Left lung (tissue), 10 donors: Measurements from ENCODE around the gene INTS12. TPM values are rescaled to one million over a fixed set of nuclear protein-coding genes. Genes with fewer than 3 reads are reported as not detected.
A peak's percentile ranks its signal among the peaks of the same experiment; 100 is the strongest.

ENCODE experiments used
- ATAC-seq: fragments of 200-7000 bp; cut with Tn5 transposase; one replicate; pipeline ENCODE4 v1.9.1; 2020; ENCODE audit warnings: moderate library complexity
- DNase-seq, 4 donors: peaks; one replicate each; pipeline ENCODE4 v3.0.0-alpha.2; 2013 to 2020
- H3K27ac ChIP-seq, 2 donors: fragments of 200-600 bp; sonication (generic) in 1 of 2; one replicate each; pipeline versions ENCODE4 v1.5.0 to v1.8.0; 2020 to 2021
- H3K27me3 ChIP-seq, 2 donors: fragments of 200-600 bp; sonication (generic) in 1 of 2; one replicate each; pipeline versions ENCODE4 v1.5.0 to v1.8.0; 2020 to 2021
- H3K36me3 ChIP-seq, 2 donors: fragments of 200-600 bp; sonication (generic) in 1 of 2; one replicate each; pipeline versions ENCODE4 v1.5.0 to v1.8.0; 2020 to 2021
- H3K4me1 ChIP-seq, 2 donors: fragments of 200-600 bp; one replicate each; pipeline ENCODE4 v1.8.0; 2021
- H3K4me3 ChIP-seq, 2 donors: fragments of 200-600 bp; sonication (generic) in 1 of 2; one replicate each; pipeline versions ENCODE4 v1.5.0 to v1.8.0; 2020 to 2021; ENCODE audit warnings: mild to moderate bottlenecking in 1 of 2
- H3K9me3 ChIP-seq, 2 donors: fragments of 200-600 bp; sonication (generic) in 1 of 2; one replicate each; pipeline versions ENCODE4 v1.5.0 to v1.8.0; 2020 to 2021
- CTCF ChIP-seq, 2 donors: fragments of 200-600 bp; sonication (generic) in 1 of 2; IDR thresholded peaks; one replicate each; pipeline versions ENCODE4 v1.5.0 to v1.8.0; 2021; ENCODE audit warnings: antibody characterized with exemption in 2 of 2
- intact Hi-C, 2 donors: fragments of 100-400 bp; cut with DNase I; formaldehyde crosslinking; loops; one replicate each; pipeline versions ENCODE4 v1.11.2 to v1.14.2; 2022
- polyA plus RNA-seq, 6 donors: library from polyadenylated mRNA; unstranded; fragments of 120-200 nt; gene quantifications; one replicate each; pipeline ENCODE4 v1.2.1, GENCODE V29; 2013; ENCODE audit not compliant: insufficient read length in 6 of 6
- total RNA-seq, 2 donors: library from RNA; stranded (reverse); fragmentation: NEBNext Ultra II Directional; extraction: Animal tissue kit (Norgen Biotek cat#: 25700); gene quantifications; one replicate each; pipeline ENCODE4 v1.2.1, GENCODE V29; 2021
- donor health status: DM: no; HTN: yes; CAD: no.
- donor health status: DM: no; HTN: no; CAD: no.

The INTS12 gene
- total and polyA plus RNA-seq, 8 donors, result 14.9 to 39.1 (median 34.1) TPM

GRCh38 chr4:105659190-105659589 is 49.3 kb downstream of the INTS12 start:
- H3K9me3 ChIP-seq, result no peaks in the 10 kb centered on the region
- no peak for DNase-seq
- TF ChIP-seq CTCF (IDR thresholded peaks at IDR 0.05), result no peak
- intact Hi-C loops, result no loop called here
- H3K27ac ChIP-seq, result no peak overlapping the region
- no peaks in the 10 kb centered on the region for H3K4me1 ChIP-seq
- H3K36me3 ChIP-seq, result no peaks in the 10 kb centered on the region
- no peaks in the 10 kb centered on the region for H3K27me3 ChIP-seq
- ATAC-seq, result no peak
- H3K4me3 ChIP-seq, result no peak overlapping the region

- ATAC-seq (no peak), DNase-seq (no peak)
- Histone ChIP-seq H3K27me3 (no peaks in the 10 kb centered on the region), H3K4me1 (no peaks in the 10 kb centered on the region), H3K36me3 (no peaks in the 10 kb centered on the region), H3K9me3 (no peaks in the 10 kb centered on the region), H3K27ac (no peak overlapping the region), H3K4me3 (no peak overlapping the region)
- TF ChIP-seq CTCF (IDR thresholded peaks at IDR 0.05), result no peak
- intact Hi-C loops, result no loop called here
These were observed 51.2 kb downstream of the INTS12 start for GRCh38 chr4:105657117-105657765.

- Histone ChIP-seq H3K36me3 (no peaks in the 10 kb centered on the region), H3K9me3 (no peaks in the 10 kb centered on the region), H3K4me1 (no peaks in the 10 kb centered on the region), H3K27me3 (no peaks in the 10 kb centered on the region), H3K27ac (no peak overlapping the region), H3K4me3 (no peak overlapping the region)
- DNase-seq (peak in 2 of 4 donors; percentile 35 to 66), ATAC-seq (no peak)
- intact Hi-C loops, result no loop called here
- TF ChIP-seq CTCF (IDR thresholded peaks at IDR 0.05), result no peak
These were observed 56.1 kb downstream of the INTS12 start for GRCh38 chr4:105652286-105652888.

GRCh38 chr4:105651884-105652283 is 56.6 kb downstream of the INTS12 start:
- TF ChIP-seq CTCF (IDR thresholded peaks at IDR 0.05), result no peak
- Histone ChIP-seq H3K27ac (no peak overlapping the region), H3K4me3 (no peak overlapping the region), H3K4me1 (no peaks in the 10 kb centered on the region), H3K9me3 (no peaks in the 10 kb centered on the region), H3K27me3 (no peaks in the 10 kb centered on the region), H3K36me3 (no peaks in the 10 kb centered on the region)
- intact Hi-C loops, result no loop called here
- DNase-seq, result no peak
- no peak for ATAC-seq

GRCh38 chr4:105650190-105650589 is 58.3 kb downstream of the INTS12 start:
- H3K27ac ChIP-seq, result no peak overlapping the region
- DNase-seq (no peak), ATAC-seq (no peak)
- no peaks in the 10 kb centered on the region for H3K9me3 ChIP-seq
- no peak for TF ChIP-seq CTCF (IDR thresholded peaks at IDR 0.05)
- H3K4me3 ChIP-seq, result no peak overlapping the region
- intact Hi-C loops, result no loop called here
- H3K27me3 ChIP-seq, result no peaks in the 10 kb centered on the region
- no peaks in the 10 kb centered on the region for H3K36me3 ChIP-seq
- H3K4me1 ChIP-seq, result no peaks in the 10 kb centered on the region
